ENCODE results near the gene AK5.
A peak's percentile ranks its signal among the peaks of the same experiment; 100 is the strongest.

Gene AK5

GRCh38 chr1:77370583-77371306 is 88.9 kb downstream of the AK5 start:
- TF ChIP-seq, protein P1, sequence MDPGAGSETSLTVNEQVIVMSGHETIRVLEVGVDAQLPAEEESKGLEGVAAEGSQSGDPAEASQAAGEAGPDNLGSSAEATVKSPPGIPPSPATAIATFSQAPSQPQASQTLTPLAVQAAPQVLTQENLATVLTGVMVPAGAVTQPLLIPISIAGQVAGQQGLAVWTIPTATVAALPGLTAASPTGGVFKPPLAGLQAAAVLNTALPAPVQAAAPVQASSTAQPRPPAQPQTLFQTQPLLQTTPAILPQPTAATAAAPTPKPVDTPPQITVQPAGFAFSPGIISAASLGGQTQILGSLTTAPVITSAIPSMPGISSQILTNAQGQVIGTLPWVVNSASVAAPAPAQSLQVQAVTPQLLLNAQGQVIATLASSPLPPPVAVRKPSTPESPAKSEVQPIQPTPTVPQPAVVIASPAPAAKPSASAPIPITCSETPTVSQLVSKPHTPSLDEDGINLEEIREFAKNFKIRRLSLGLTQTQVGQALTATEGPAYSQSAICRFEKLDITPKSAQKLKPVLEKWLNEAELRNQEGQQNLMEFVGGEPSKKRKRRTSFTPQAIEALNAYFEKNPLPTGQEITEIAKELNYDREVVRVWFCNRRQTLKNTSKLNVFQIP (CRISPR knock-in tag; IDR thresholded peaks at IDR 0.05; ENCODE audit: borderline replicate concordance, low read depth), result no peak
- no peak for TF ChIP-seq ZFP3 (CRISPR knock-in tag; IDR thresholded peaks at IDR 0.05)
- TF ChIP-seq RARB (CRISPR knock-in tag; IDR thresholded peaks at IDR 0.05), result no peak
- no peak for TF ChIP-seq ZFP30 (CRISPR knock-in tag; IDR thresholded peaks at IDR 0.05)
- no peak for TF ChIP-seq ZNF565 (CRISPR knock-in tag; conservative IDR thresholded peaks at IDR 0.05; ENCODE audit: low read depth)
- peak; percentile 94 for ATAC-seq

DNA sequence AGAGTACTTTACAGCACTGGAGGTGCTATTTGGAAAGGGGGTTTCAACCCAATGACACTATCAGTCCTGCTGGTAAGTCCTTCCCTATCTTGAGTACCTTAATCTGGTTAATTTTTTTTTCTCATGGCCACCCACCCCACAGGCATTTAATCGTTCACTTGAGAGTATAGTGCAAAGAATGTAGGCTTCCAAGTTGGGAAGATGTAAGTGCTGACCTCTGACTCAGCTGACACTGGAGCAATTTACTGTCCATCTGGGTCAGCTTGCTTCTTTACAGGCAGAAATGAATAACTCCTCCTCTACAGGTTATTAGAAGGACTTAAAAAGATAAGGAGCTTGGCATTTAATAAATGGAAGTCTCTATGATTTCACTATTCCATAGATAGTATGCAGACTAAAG is 89.6 kb downstream of the AK5 start:
- no peak for TF ChIP-seq SNAI2 (CRISPR knock-in tag; IDR thresholded peaks at IDR 0.05)
- TF ChIP-seq, protein P2, sequence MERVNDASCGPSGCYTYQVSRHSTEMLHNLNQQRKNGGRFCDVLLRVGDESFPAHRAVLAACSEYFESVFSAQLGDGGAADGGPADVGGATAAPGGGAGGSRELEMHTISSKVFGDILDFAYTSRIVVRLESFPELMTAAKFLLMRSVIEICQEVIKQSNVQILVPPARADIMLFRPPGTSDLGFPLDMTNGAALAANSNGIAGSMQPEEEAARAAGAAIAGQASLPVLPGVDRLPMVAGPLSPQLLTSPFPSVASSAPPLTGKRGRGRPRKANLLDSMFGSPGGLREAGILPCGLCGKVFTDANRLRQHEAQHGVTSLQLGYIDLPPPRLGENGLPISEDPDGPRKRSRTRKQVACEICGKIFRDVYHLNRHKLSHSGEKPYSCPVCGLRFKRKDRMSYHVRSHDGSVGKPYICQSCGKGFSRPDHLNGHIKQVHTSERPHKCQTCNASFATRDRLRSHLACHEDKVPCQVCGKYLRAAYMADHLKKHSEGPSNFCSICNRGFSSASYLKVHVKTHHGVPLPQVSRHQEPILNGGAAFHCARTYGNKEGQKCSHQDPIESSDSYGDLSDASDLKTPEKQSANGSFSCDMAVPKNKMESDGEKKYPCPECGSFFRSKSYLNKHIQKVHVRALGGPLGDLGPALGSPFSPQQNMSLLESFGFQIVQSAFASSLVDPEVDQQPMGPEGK (CRISPR knock-in tag; IDR thresholded peaks at IDR 0.05; ENCODE audit: borderline replicate concordance), result no peak
- ATAC-seq, result no peak

GRCh38 chr1:77373702-77374101 is 91.9 kb downstream of the AK5 start:
- TF ChIP-seq PPARA (CRISPR knock-in tag; IDR thresholded peaks at IDR 0.05; ENCODE audit: borderline replicate concordance), result no peak
- no peak for TF ChIP-seq CSRNP3 (CRISPR knock-in tag; IDR thresholded peaks at IDR 0.05)
- TF ChIP-seq ZNF70 (CRISPR knock-in tag; IDR thresholded peaks at IDR 0.05), result no peak
- no peak for TF ChIP-seq ZFP30 (CRISPR knock-in tag; IDR thresholded peaks at IDR 0.05)
- TF ChIP-seq RARB (CRISPR knock-in tag; IDR thresholded peaks at IDR 0.05), result no peak
- no peak for TF ChIP-seq TOX (CRISPR knock-in tag; IDR thresholded peaks at IDR 0.05; ENCODE audit: borderline replicate concordance)
- TF ChIP-seq, protein P2 (CRISPR knock-in tag; IDR thresholded peaks at IDR 0.05; ENCODE audit: borderline replicate concordance), result no peak
- TF ChIP-seq CREB5 (CRISPR knock-in tag; IDR thresholded peaks at IDR 0.05; ENCODE audit: low read depth), result no peak
- TF ChIP-seq SNAI2 (CRISPR knock-in tag; IDR thresholded peaks at IDR 0.05), result no peak
- no peak for TF ChIP-seq TCF4 (CRISPR knock-in tag; IDR thresholded peaks at IDR 0.05; ENCODE audit: borderline replicate concordance)
- TF ChIP-seq GLIS3 (CRISPR knock-in tag; IDR thresholded peaks at IDR 0.05), result no peak
- TF ChIP-seq, protein P1 (CRISPR knock-in tag; IDR thresholded peaks at IDR 0.05; ENCODE audit: borderline replicate concordance, low read depth), result no peak
- TF ChIP-seq ZNF8 (CRISPR knock-in tag; IDR thresholded peaks at IDR 0.05), result no peak
- TF ChIP-seq CSDC2 (CRISPR knock-in tag; IDR thresholded peaks at IDR 0.05), result no peak
- no peak for ATAC-seq

GRCh38 chr1:77375541-77375940 is 93.7 kb downstream of the AK5 start:
- ATAC-seq, result peak; percentile 32; the same call in 2 of the 3 replicates
- TF ChIP-seq, protein P1 (CRISPR knock-in tag; IDR thresholded peaks at IDR 0.05; ENCODE audit: borderline replicate concordance, low read depth), result no peak
- no peak for TF ChIP-seq ZC3H10 (CRISPR knock-in tag; IDR thresholded peaks at IDR 0.05)
- no peak for TF ChIP-seq CSDC2 (CRISPR knock-in tag; IDR thresholded peaks at IDR 0.05)
- TF ChIP-seq BACH2 (CRISPR knock-in tag; IDR thresholded peaks at IDR 0.05; ENCODE audit: borderline replicate concordance), result no peak
- TF ChIP-seq, protein P3, sequence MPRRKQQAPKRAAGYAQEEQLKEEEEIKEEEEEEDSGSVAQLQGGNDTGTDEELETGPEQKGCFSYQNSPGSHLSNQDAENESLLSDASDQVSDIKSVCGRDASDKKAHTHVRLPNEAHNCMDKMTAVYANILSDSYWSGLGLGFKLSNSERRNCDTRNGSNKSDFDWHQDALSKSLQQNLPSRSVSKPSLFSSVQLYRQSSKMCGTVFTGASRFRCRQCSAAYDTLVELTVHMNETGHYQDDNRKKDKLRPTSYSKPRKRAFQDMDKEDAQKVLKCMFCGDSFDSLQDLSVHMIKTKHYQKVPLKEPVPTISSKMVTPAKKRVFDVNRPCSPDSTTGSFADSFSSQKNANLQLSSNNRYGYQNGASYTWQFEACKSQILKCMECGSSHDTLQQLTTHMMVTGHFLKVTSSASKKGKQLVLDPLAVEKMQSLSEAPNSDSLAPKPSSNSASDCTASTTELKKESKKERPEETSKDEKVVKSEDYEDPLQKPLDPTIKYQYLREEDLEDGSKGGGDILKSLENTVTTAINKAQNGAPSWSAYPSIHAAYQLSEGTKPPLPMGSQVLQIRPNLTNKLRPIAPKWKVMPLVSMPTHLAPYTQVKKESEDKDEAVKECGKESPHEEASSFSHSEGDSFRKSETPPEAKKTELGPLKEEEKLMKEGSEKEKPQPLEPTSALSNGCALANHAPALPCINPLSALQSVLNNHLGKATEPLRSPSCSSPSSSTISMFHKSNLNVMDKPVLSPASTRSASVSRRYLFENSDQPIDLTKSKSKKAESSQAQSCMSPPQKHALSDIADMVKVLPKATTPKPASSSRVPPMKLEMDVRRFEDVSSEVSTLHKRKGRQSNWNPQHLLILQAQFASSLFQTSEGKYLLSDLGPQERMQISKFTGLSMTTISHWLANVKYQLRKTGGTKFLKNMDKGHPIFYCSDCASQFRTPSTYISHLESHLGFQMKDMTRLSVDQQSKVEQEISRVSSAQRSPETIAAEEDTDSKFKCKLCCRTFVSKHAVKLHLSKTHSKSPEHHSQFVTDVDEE (CRISPR knock-in tag; IDR thresholded peaks at IDR 0.05), result no peak
- TF ChIP-seq ZNF8 (CRISPR knock-in tag; IDR thresholded peaks at IDR 0.05), result no peak
- no peak for TF ChIP-seq TOX (CRISPR knock-in tag; IDR thresholded peaks at IDR 0.05; ENCODE audit: borderline replicate concordance)
- TF ChIP-seq PPARA (CRISPR knock-in tag; IDR thresholded peaks at IDR 0.05; ENCODE audit: borderline replicate concordance), result no peak
- TF ChIP-seq ZFP30 (CRISPR knock-in tag; IDR thresholded peaks at IDR 0.05), result no peak

Measured in SK-N-SH treated with all-trans-retinoic acid at 6 μM for 48 hours (cell line).